Hepatocyte (in vitro differentiated cells): Measurements from ENCODE around the gene TMEM131L. TPM values are rescaled to one million over a fixed set of nuclear protein-coding genes. Genes with fewer than 3 reads are reported as not detected.
"Not testable (repeated sequence)": the region's sequence is repeated elsewhere in the genome, so short reads cannot be mapped to it uniquely, and the experiment has no call there.

Source experiments
- DNase-seq: peaks from one replicate; pipeline ENCODE4 v3.0.0-alpha.2; 2016; ENCODE audit warnings: low spot score
- H2AFZ ChIP-seq: fragments of 200-600 bp; sonication (generic); 2 replicates; pipeline ENCODE4 v1.6.0; 2016; ENCODE audit warnings: antibody characterized with exemption, mild to moderate bottlenecking
- H3K27ac ChIP-seq: fragments of 200-600 bp; sonication (generic); 2 replicates; pipeline ENCODE4 v1.5.1; 2016; ENCODE audit warnings: mild to moderate bottlenecking
- H3K27me3 ChIP-seq: fragments of 200-600 bp; sonication (generic); 2 replicates; pipeline ENCODE4 v1.6.1; 2016
- H3K36me3 ChIP-seq: fragments of 200-600 bp; sonication (generic); replicated peaks from 2 replicates; pipeline ENCODE4 v1.5.1; 2016; ENCODE audit warnings: low read depth; ENCODE audit not compliant: insufficient read depth
- H3K4me1 ChIP-seq: fragments of 200-600 bp; sonication (generic); 2 replicates; pipeline ENCODE4 v1.5.1; 2016; ENCODE audit warnings: mild to moderate bottlenecking, moderate library complexity; ENCODE audit not compliant: insufficient read depth
- H3K4me2 ChIP-seq: fragments of 200-600 bp; sonication (generic); 2 replicates; pipeline ENCODE4 v1.6.0; 2016
- H3K4me3 ChIP-seq: fragments of 200-600 bp; sonication (generic); 2 replicates; pipeline ENCODE4 v1.5.1; 2016; ENCODE audit warnings: mild to moderate bottlenecking
- H3K79me2 ChIP-seq: fragments of 200-600 bp; sonication (generic); 2 replicates; pipeline ENCODE4 v1.6.0; 2017; ENCODE audit warnings: mild to moderate bottlenecking
- H3K9me2 ChIP-seq: fragments of 200-600 bp; sonication (generic); replicated peaks from 2 replicates; pipeline ENCODE4 v1.6.0; 2017; ENCODE audit warnings: mild to moderate bottlenecking; ENCODE audit not compliant: insufficient read depth
- H3K9me3 ChIP-seq: fragments of 200-600 bp; sonication (generic); 2 replicates; pipeline ENCODE4 v1.5.1; 2016; ENCODE audit warnings: low read depth, mild to moderate bottlenecking
- H4K20me1 ChIP-seq: fragments of 200-600 bp; sonication (generic); 2 replicates; pipeline ENCODE4 v1.6.0; 2016; ENCODE audit warnings: mild to moderate bottlenecking; ENCODE audit not compliant: insufficient read depth, poor library complexity, severe bottlenecking
- CTCF ChIP-seq: fragments of 200-600 bp; sonication (generic); IDR thresholded peaks from 2 replicates; pipeline ENCODE4 v1.5.1; 2016; ENCODE audit warnings: antibody characterized with exemption, mild to moderate bottlenecking; ENCODE audit not compliant: poor library complexity
- EZH2 ChIP-seq: fragments of 200-600 bp; sonication (generic); IDR thresholded peaks from 2 replicates; pipeline ENCODE4 v1.6.1; 2016; ENCODE audit warnings: antibody characterized with exemption, mild to moderate bottlenecking, borderline replicate concordance
- EZH2phosphoT487 ChIP-seq: fragments of 200-600 bp; sonication (generic); IDR thresholded peaks from one replicate; pipeline ENCODE4 v1.6.1; 2018; ENCODE audit warnings: antibody characterized with exemption, mild to moderate bottlenecking, low read depth, moderate library complexity; ENCODE audit not compliant: unreplicated experiment, severe bottlenecking
- WGBS: methylation state at CpG from one replicate; pipeline ENCODE4 v1.1.6; 2016; ENCODE audit warnings: low lambda C conversion rate; ENCODE audit errors: missing lambda C conversion rate; 5-methylcytosine and 5-hydroxymethylcytosine counted together
- polyA plus RNA-seq: library from polyadenylated mRNA; unstranded; fragments of >200 nt; fragmentation: Nextera tagmentation; extraction: Ambion mirVana; gene quantifications from 2 replicates; pipeline ENCODE4 v1.2.1, GENCODE V29; 2016
- total RNA-seq: library from RNA; depleted of rRNA; stranded (reverse); fragments of >200 nt; gene quantifications from 2 replicates; pipeline ENCODE4 v1.2.3, GENCODE V29; 2014

The TMEM131L gene
- total and polyA plus RNA-seq, 2 experiments from 2014 or later = 6.3 to 10.5 TPM

- DNase-seq = no peak
- TF ChIP-seq EZH2phosphoT487 = no peak
- no peak for TF ChIP-seq EZH2
- no peak for TF ChIP-seq CTCF
- H2AFZ ChIP-seq = no peak overlapping the region
- no peaks in the 10 kb centered on the region for H3K4me1 ChIP-seq
- H3K27me3 ChIP-seq = no peaks in the 10 kb centered on the region
- H3K27ac ChIP-seq = no peak overlapping the region
- H3K4me3 ChIP-seq = no peak overlapping the region
- no peaks in the 10 kb centered on the region for H3K9me2 ChIP-seq
- H3K36me3 ChIP-seq = no peaks in the 10 kb centered on the region
- H3K9me3 ChIP-seq = no peaks in the 10 kb centered on the region
- WGBS = 79% methylated on average over 3 of the region's 3 CpGs
- H3K4me2 ChIP-seq = no peak overlapping the region
- no peaks in the 10 kb centered on the region for H3K79me2 ChIP-seq
- H4K20me1 ChIP-seq = no peaks in the 10 kb centered on the region
Measured at GRCh38 chr4:153603835-153604234, 137.7 kb downstream of the TMEM131L start.

- not testable (repeated sequence) for DNase-seq, H3K9me3 ChIP-seq, H3K27me3 ChIP-seq, H3K79me2 ChIP-seq, H3K36me3 ChIP-seq, H3K4me1 ChIP-seq, H4K20me1 ChIP-seq, H2AFZ ChIP-seq, H3K4me2 ChIP-seq, H3K4me3 ChIP-seq, H3K27ac ChIP-seq, H3K9me2 ChIP-seq
- WGBS = 89% methylated on average over 2 of the region's 2 CpGs
Measured at GRCh38 chr4:153609070-153609469, 142.9 kb downstream of the TMEM131L start.

- H3K79me2 ChIP-seq = no peaks in the 10 kb centered on the region
- TF ChIP-seq EZH2phosphoT487 = no peak
- TF ChIP-seq CTCF = no peak
- no peak overlapping the region for H3K4me2 ChIP-seq
- no peaks in the 10 kb centered on the region for H3K27me3 ChIP-seq
- WGBS = 79% methylated on average over 5 of the region's 5 CpGs
- H2AFZ ChIP-seq = no peak overlapping the region
- no peaks in the 10 kb centered on the region for H3K9me2 ChIP-seq
- H3K4me1 ChIP-seq = no peaks in the 10 kb centered on the region
- no peak for DNase-seq
- H3K9me3 ChIP-seq = no peaks in the 10 kb centered on the region
- H3K4me3 ChIP-seq = no peak overlapping the region
- H3K27ac ChIP-seq = no peak overlapping the region
- H3K36me3 ChIP-seq = no peaks in the 10 kb centered on the region
- no peaks in the 10 kb centered on the region for H4K20me1 ChIP-seq
Measured at GRCh38 chr4:153610623-153611376, 144.6 kb downstream of the TMEM131L start.

GRCh38 chr4:153611679-153612078 lies 145.5 kb downstream of the TMEM131L start:
- Histone ChIP-seq H3K4me2 (no peak overlapping the region), H3K27ac (no peak overlapping the region), H3K36me3 (no peaks in the 10 kb centered on the region), H3K79me2 (no peaks in the 10 kb centered on the region), H3K9me2 (no peaks in the 10 kb centered on the region), H2AFZ (no peak overlapping the region), H3K9me3 (no peaks in the 10 kb centered on the region), H3K4me1 (no peaks in the 10 kb centered on the region), H3K27me3 (no peaks in the 10 kb centered on the region), H4K20me1 (no peaks in the 10 kb centered on the region), H3K4me3 (no peak overlapping the region)
- no peak for DNase-seq
- no peak for TF ChIP-seq EZH2
- no peak for TF ChIP-seq CTCF
- TF ChIP-seq EZH2phosphoT487 = no peak
- 87% methylated on average over 3 of the region's 3 CpGs for WGBS
